GM18519 (cell line): ENCODE results near the gene NSG1.
"Not testable (repeated sequence)": the region's sequence is repeated elsewhere in the genome, so short reads cannot be mapped to it uniquely, and the experiment has no call there.

Experiments
- ATAC-seq: cut with Tn5 transposase; IDR thresholded peaks from one replicate; pipeline ENCODE4 v1.9.1; 2021; ENCODE audit warnings: mild to moderate bottlenecking, moderate library complexity; ENCODE audit not compliant: unreplicated experiment, low FRiP score

The NSG1 gene

GRCh38 chr4:4461850-4462249 is 74.9 kb downstream of the NSG1 start:
- no peak for ATAC-seq

GRCh38 chr4:4462970-4463369 is 76.1 kb downstream of the NSG1 start:
- no peak for ATAC-seq

- ATAC-seq: not testable (repeated sequence)
Observed at GRCh38 chr4:4465238-4465637, 78.3 kb downstream of the NSG1 start.
